Natural killer cell treated with Interleukin-12 subunit alpha and Interleukin-12 subunit beta and Interleukin-15 and Interleukin-18, amount 100 ng/mL, for 72 hours (primary cell): Measurements from ENCODE around the gene SLC4A2. TPM values are rescaled to one million over a fixed set of nuclear protein-coding genes. Genes with fewer than 3 reads are reported as not detected.

Experiments used
- ATAC-seq, 2 donors: fragments of 150-1000 bp; cut with Tn5 transposase in 1 of 2; sonication (Bioruptor Pico), chemical (Tn5 transposase) in 1 of 2; 2 replicates each; pipeline ENCODE4 v1.10.0; 2021
- DNase-seq: peaks from one replicate; pipeline ENCODE4 v3.0.0; 2022; ENCODE audit warnings: low spot score
- H3K27ac Mint-ChIP-seq, 2 donors: 1 replicate in 1 of 2; 2 replicates in 1 of 2; pipeline ENCODE4 v1.8.0; 2022; ENCODE audit warnings: mixed read lengths in 2 of 2, mild to moderate bottlenecking in 1 of 2, moderate library complexity in 1 of 2
- H3K27me3 Mint-ChIP-seq, 2 donors: 1 replicate in 1 of 2; 2 replicates in 1 of 2; pipeline ENCODE4 v1.8.0; 2022; ENCODE audit warnings: mixed read lengths in 2 of 2
- H3K36me3 Mint-ChIP-seq: one replicate; pipeline ENCODE4 v1.8.0; 2022; ENCODE audit warnings: mixed read lengths
- H3K4me1 Mint-ChIP-seq, 2 donors: 1 replicate in 1 of 2; 2 replicates in 1 of 2; pipeline ENCODE4 v1.8.0; 2022; ENCODE audit warnings: low read depth in 2 of 2, mixed read lengths in 2 of 2, mild to moderate bottlenecking in 1 of 2
- H3K4me3 Mint-ChIP-seq: one replicate; pipeline ENCODE4 v1.8.0; 2022; ENCODE audit warnings: mixed read lengths
- H3K9me3 Mint-ChIP-seq: 2 replicates; pipeline ENCODE4 v1.8.0; 2022; ENCODE audit warnings: mixed read lengths
- total RNA-seq, 2 donors: library from RNA; stranded (reverse); gene quantifications; one replicate each; pipeline ENCODE4 v1.2.3, GENCODE V29; 2022

The SLC4A2 gene
- total RNA-seq, 2 donors from 2014 or later = 117 to 195 TPM

DNA sequence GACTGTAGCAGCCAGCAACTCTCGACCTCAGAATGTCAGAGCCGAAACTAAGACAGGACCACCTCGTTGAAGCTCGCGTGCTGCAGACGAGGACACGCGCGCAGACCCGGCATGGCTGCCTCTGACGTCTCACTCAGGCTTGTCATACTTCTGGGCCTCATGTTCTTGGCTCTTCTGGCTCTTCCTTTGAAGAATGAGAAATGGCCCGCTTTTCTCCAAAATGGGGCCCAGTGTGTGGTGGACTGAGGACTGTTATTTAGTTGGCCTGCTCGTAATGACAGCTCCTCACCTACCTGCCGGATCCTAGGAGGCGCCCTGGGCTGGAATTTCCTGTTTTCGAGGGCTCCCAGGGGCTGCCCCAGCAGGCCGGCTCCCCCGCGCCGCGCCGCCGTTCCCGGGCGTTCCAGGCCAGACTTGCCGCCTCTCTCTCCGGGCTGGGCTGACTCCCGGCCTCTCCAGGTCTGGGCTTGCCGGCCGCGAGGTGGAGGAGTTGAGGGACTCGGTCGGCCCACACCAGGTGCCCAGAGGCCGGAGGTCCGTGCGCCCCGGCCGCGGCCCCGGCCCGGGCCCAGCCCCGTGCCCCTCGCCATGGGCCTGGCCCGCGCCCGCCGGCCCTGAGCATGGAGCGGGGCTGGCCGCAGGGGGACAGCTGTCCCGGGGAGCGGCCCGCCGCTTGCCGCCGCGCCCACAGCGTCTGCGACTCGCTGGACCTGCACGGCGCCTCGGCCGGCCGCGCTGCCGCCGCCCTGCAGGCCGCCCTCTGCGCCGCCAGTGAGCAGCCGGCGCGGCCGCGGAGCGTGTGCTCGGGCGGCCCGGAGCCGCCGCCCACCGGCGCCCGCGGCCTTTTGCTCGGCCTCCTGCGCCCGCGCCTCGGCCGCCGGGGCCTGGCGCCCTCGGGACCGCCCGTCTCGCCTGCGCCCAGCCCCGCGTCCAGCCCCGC is 55.0 kb downstream of the SLC4A2 start:
- peak; percentile 11 to 46 for ATAC-seq
- Mint-ChIP-seq H3K27me3 (no peaks in the 10 kb centered on the region), H3K27ac (no peak overlapping the region), H3K9me3 (no peaks in the 10 kb centered on the region), H3K4me3 (peak overlapping the region; percentile 8), H3K4me1 (peaks cover 0 to 2% of the 10 kb centered on the region in 2 donors), H3K36me3 (no peaks in the 10 kb centered on the region)
- DNase-seq = no peak

DNA sequence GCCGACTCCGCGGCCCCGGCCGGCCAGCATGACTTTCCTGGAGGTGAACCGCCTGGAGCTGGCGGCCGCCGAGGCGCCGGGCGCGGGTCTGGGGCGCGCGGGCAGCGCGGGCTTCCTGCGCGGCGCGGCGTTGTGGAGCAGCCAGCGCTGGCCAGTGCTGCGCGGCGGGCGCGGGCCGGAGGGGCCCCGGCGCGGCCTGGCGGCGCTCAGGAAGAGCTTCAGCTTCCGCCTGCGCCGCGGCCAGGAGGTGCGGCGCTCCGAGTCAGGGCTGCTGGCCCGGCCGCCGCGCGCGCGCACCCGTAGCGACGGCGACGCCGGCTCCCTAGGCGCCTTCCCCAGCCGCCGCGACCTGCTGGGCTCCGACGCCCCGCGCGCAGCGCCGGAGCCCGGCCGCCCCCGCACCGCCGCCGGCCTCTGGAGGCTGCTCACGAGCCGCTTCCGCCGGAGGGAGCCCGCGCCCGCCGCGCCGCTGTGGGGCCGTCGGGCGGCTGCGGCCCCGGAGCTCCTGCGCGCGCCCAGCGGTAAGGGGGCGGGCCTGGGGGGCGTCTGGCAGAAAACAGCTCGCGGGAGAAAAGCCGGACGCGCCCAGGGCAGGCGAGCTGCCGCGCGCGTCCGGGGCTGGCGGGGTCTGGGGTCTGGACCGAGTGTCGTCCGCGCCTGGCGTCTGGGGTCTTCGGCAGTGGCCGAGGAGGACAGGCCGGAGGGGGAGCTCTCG is 55.9 kb downstream of the SLC4A2 start:
- Mint-ChIP-seq H3K36me3 (no peaks in the 10 kb centered on the region), H3K27me3 (no peaks in the 10 kb centered on the region), H3K9me3 (no peaks in the 10 kb centered on the region), H3K4me3 (no peak overlapping the region), H3K4me1 (peaks cover 0 to under 1% of the 10 kb centered on the region in 2 donors), H3K27ac (no peak overlapping the region)
- ATAC-seq (peak; percentile 71 to 77), DNase-seq (no peak)

DNA sequence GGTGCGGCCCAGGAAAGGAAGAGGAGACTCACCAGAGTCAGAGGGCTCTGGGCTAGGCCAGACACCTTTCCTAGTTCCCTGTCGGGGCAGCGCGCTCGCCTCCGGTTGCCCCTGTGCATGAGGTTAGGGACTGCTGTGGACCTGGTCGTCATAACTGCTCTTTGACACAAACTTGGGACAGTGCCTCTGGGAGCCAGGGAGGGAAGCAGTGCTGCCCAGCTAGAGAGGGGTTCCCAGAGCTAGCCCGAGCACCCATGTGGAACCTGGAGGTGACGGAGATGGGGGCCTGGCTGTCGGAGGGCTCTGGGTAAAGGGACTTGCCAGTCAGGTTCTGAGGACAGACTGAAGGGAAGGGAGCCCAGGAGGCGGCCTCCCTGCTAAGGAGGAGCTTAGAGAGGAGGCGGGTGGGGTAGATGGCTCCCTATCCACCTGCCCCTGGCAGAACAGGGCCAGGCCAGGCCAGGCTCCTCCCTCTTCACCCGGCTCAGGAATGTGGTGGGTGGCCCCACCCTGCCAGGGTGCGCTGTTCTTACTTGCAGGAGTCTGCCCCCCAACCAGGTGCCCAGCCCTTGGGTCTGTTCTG is 56.5 kb downstream of the SLC4A2 start:
- Mint-ChIP-seq H3K36me3 (no peaks in the 10 kb centered on the region), H3K4me1 (no peaks in the 10 kb centered on the region), H3K4me3 (peak overlapping the region; percentile 2), H3K27me3 (no peaks in the 10 kb centered on the region), H3K9me3 (no peaks in the 10 kb centered on the region), H3K27ac (no peak overlapping the region)
- DNase-seq = no peak
- no peak for ATAC-seq

DNA sequence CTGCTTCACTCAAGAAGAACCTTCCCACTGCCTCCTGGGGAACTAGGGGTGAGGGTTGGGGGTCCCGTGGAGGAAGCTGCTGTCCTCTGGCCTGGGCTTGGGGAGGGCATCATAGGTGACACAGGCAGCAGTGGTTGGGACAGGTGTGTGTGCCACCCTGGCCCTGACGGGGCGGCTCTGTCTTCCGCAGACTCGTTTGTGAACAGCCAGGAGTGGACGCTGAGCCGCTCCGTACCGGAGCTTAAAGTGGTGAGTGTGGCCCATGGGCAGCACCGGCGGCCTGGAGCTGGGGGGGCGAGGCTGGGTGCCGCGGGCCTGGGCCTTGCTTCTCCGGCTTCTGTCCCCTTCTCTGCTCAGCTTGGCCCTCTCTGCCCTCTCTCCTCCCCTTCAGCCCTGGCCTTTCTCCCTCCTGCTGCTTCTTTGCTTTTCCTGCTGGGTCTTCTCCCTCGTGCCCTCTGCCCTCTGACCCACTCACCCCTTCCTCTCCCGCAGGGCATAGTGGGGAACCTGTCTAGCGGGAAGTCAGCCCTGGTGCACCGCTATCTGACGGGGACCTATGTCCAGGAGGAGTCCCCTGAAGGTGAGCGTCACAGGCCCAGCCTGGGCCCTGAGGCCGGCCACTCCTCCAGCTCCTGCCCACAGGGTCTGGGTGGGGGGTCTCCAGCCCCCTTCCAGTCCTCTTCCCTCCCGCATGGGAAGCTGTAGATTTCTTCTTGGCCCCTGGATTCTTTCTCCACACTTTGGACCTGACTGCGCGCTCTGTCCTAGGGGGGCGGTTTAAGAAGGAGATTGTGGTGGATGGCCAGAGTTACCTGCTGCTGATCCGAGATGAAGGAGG is 57.4 kb downstream of the SLC4A2 start:
- DNase-seq (no peak), ATAC-seq (no peak)
- peak overlapping the region; percentile 4 for H3K4me3 Mint-ChIP-seq
- H3K36me3 Mint-ChIP-seq = no peaks in the 10 kb centered on the region
- no peaks in the 10 kb centered on the region for H3K27me3 Mint-ChIP-seq
- H3K4me1 Mint-ChIP-seq = no peaks in the 10 kb centered on the region
- H3K27ac Mint-ChIP-seq = no peak overlapping the region
- H3K9me3 Mint-ChIP-seq = no peaks in the 10 kb centered on the region

DNA sequence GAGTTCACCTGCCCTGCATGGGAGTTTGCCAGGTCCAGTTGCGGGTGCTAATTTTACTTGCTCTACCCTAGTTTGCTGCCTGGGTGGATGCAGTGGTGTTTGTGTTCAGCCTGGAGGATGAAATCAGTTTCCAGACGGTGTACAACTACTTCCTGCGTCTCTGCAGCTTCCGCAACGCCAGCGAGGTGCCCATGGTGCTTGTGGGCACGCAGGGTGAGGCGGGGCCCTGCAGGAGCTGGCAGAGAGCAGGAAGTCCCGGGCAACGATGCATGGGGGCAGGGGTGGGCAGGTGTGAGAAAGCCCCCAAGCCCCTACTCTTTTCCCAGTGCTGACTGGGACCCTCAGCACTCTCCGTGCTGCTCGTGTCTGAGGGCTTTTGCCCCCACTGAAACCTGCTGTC is 58.2 kb downstream of the SLC4A2 start:
- no peaks in the 10 kb centered on the region for H3K9me3 Mint-ChIP-seq
- DNase-seq = no peak
- no peaks in the 10 kb centered on the region for H3K4me1 Mint-ChIP-seq
- H3K27ac Mint-ChIP-seq = no peak overlapping the region
- no peaks in the 10 kb centered on the region for H3K27me3 Mint-ChIP-seq
- no peaks in the 10 kb centered on the region for H3K36me3 Mint-ChIP-seq
- ATAC-seq = no peak
- no peak overlapping the region for H3K4me3 Mint-ChIP-seq

DNA sequence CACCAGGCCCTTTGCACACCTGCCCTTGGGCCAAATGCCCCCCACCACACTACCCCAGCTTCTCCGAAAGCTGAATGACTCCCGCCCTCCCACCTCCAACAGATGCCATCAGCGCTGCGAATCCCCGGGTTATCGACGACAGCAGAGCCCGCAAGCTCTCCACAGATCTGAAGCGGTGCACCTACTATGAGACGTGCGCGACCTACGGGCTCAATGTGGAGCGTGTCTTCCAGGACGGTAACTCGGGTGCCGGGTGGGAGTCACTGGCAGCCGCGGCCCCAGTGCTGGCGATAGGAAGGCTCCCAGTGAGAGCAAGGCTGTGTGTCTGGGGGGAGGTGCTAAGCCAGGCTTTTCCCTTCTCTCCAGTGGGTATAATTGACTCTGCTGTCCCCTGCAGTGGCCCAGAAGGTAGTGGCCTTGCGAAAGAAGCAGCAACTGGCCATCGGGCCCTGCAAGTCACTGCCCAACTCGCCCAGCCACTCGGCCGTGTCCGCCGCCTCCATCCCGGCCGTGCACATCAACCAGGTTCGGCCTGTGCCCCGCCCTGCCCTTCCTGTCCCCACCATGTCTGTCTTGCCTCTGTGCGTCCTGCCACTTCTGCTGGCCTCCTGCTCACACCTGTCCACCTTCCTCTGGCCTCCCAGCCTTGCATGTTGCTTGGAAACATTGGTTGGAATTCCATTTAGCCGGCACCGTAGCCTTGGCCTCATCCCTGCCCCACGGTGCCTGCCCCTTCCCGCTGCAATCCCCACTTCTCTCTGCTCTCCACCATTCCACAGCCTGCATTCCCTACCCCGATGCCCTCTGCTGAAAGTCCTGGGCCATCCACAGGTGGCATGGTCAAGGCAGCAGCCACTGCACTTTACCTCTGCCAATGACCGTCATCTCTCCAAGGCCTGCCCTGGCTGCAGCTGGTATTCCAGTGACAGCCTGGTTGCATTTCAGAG is 59.0 kb downstream of the SLC4A2 start:
- Mint-ChIP-seq H3K36me3 (no peaks in the 10 kb centered on the region), H3K9me3 (no peaks in the 10 kb centered on the region), H3K4me3 (no peak overlapping the region), H3K4me1 (no peaks in the 10 kb centered on the region), H3K27ac (no peak overlapping the region), H3K27me3 (no peaks in the 10 kb centered on the region)
- ATAC-seq (no peak), DNase-seq (no peak)

DNA sequence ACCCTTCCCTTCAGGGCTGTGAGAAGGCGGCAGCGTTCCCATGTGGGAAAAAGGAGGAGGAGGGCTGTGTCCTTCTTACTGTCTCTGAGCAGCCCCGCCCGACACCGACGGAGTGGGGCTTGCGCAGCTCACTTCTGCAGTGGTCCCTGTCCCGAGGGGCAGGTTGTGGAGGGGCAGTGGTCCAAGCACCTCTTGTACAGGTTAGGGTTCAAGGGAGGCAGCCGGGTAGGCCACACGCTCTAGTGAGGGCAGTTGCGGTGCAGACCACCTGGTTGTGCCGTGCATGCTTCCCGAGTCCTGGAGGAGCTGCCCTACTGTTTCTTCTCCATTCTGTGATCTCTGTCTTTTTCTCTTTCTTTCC is 59.6 kb downstream of the SLC4A2 start:
- H3K4me3 Mint-ChIP-seq = no peak overlapping the region
- no peak overlapping the region for H3K27ac Mint-ChIP-seq
- no peak for ATAC-seq

DNA sequence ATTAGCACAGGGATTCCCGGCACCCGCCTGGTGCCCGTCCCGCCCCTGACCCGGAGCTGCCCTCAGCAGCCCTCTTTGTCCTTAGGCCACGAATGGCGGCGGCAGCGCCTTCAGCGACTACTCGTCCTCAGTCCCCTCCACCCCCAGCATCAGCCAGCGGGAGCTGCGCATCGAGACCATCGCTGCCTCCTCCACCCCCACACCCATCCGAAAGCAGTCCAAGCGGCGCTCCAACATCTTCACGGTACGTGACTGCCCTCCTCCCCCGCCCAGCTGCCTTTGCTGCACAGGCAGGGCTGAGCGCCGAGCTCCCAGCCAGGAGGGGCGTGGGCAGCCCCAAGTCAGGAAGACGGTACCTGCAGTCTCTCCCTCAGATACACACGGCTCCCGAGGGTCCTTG is 60.5 kb downstream of the SLC4A2 start:
- no peaks in the 10 kb centered on the region for H3K9me3 Mint-ChIP-seq
- ATAC-seq = no peak
- H3K4me1 Mint-ChIP-seq = peaks cover 4 to 5% of the 10 kb centered on the region in 2 donors
- DNase-seq = no peak
- no peaks in the 10 kb centered on the region for H3K27me3 Mint-ChIP-seq
- no peaks in the 10 kb centered on the region for H3K36me3 Mint-ChIP-seq
- no peak overlapping the region for H3K27ac Mint-ChIP-seq
- H3K4me3 Mint-ChIP-seq = no peak overlapping the region

More for the DNA sequence above, 59.6 kb downstream of the SLC4A2 start:
- Mint-ChIP-seq H3K36me3 (no peaks in the 10 kb centered on the region), H3K4me1 (peaks cover 3% of the 10 kb centered on the region in 2 donors), H3K27me3 (no peaks in the 10 kb centered on the region), H3K9me3 (no peaks in the 10 kb centered on the region)
- no peak for DNase-seq

DNA sequence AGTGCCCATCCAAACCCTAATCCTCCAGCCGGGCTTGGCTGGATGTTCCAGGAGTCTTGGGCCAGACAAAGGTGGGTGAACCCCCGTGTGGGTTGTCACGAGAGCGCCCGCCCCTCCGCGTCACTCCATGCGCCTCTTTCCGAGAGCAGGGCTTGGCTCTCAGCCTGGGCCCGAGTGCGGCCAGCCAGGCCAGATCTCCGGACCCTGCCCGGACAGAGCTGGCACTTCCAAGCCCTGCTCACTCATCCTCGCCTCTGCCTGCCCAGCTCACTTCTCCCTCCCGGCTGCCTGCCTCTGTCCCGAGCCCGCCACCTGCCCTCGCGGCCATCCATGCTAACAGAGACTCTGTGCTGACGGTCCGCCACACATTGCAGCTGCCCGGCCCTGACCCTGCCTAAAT is 61.5 kb downstream of the SLC4A2 start:
- Mint-ChIP-seq H3K36me3 (no peaks in the 10 kb centered on the region), H3K4me3 (no peak overlapping the region), H3K4me1 (peaks cover 4 to 5% of the 10 kb centered on the region in 2 donors), H3K9me3 (no peaks in the 10 kb centered on the region), H3K27me3 (no peaks in the 10 kb centered on the region), H3K27ac (no peak overlapping the region)
- no peak for DNase-seq
- ATAC-seq = no peak

DNA sequence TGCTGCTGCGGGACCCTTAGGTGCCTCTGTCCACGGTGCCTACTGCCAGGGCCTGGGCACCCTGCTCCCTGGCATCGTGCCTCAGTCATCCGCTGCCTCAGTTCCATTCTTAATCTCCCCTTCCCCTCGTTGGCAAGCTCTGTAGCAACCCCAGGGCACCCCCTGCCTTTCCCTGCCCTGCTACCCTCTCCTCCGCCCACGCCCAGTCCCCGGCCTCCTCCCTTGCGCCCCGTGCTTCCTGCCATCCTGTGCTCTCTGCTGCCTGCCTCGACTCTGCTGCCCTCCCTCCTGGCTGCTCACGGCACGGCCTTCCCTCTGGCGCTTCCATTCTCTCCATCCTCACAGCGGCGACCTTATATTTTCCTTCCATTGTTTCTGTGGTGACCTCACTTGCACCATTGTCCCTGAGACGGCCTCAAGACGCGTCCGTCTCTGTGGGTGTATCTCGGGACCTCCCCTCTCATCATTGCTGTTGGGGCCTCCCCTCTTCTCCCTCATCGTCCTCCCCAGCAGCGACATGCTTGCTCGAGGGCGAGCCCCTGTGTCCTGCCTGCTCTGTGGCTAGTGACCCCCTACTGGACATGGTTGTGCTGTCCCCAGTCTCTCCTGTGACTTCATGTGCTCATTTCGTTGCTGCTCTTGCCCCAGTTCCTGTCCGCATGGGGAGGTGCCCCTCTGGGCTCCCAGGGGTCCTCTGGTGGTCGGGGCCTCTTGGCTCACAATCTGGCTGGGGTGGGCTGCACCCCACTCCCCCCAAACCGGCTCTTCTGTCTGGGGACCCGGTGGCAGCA is 62.2 kb downstream of the SLC4A2 start:
- ATAC-seq (no peak), DNase-seq (no peak)
- no peaks in the 10 kb centered on the region for H3K36me3 Mint-ChIP-seq
- H3K9me3 Mint-ChIP-seq = no peaks in the 10 kb centered on the region
- no peaks in the 10 kb centered on the region for H3K27me3 Mint-ChIP-seq
- H3K4me3 Mint-ChIP-seq = no peak overlapping the region
- no peak overlapping the region for H3K27ac Mint-ChIP-seq
- H3K4me1 Mint-ChIP-seq = peaks cover 4 to 5% of the 10 kb centered on the region in 2 donors

DNA sequence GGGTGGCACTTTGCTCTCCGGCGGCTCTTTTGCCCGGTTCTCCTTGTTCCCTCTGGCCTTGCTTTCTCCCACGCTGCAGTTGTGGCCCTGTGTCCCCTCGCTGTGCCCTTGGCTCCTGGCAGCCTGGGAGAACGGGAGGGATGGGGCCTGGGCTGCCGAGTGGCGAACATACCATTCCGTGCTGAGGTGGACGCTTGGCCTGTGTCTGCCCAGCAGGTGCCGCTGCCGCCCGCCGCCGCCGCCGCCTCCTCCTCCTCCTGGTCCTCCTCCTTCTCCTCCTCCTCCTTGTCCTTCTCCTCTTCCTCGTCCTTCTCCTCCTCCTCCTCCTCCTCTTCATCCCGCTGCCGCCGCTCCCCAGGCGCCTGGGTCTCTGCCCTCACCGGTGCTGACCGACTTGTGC is 62.9 kb downstream of the SLC4A2 start:
- no peaks in the 10 kb centered on the region for H3K36me3 Mint-ChIP-seq
- DNase-seq (no peak), ATAC-seq (no peak)
- no peaks in the 10 kb centered on the region for H3K27me3 Mint-ChIP-seq
- no peak overlapping the region for H3K27ac Mint-ChIP-seq
- H3K9me3 Mint-ChIP-seq = no peaks in the 10 kb centered on the region
- no peak overlapping the region for H3K4me3 Mint-ChIP-seq
- peaks cover 4 to 5% of the 10 kb centered on the region in 2 donors for H3K4me1 Mint-ChIP-seq

DNA sequence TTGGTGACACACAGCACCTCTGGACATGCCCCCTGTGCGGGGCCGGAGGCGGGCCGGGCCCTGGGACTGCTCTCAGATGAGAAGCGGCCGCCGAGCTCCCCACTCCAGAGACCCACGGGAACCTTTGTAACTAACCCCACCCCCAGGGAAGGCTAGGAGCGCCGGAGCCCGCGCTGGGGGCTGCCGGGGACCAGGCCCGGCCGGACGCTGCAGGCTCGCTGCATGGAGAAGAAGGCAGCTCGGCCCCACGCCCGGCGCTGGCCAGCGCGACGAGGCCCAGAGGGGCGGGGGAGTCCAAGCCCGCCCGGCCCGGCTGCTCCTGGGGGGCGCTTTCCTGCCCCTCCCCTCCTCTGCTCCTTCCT is 63.4 kb downstream of the SLC4A2 start:
- Mint-ChIP-seq H3K27me3 (no peaks in the 10 kb centered on the region), H3K4me3 (no peak overlapping the region), H3K9me3 (no peaks in the 10 kb centered on the region), H3K4me1 (peaks cover 4 to 5% of the 10 kb centered on the region in 2 donors), H3K27ac (no peak overlapping the region), H3K36me3 (no peaks in the 10 kb centered on the region)
- DNase-seq (no peak), ATAC-seq (no peak)
